NCI-H2107 (cell line): ENCODE measurements around the gene ADH1C.
"Not testable (repeated sequence)": the region's sequence is repeated elsewhere in the genome, so short reads cannot be mapped to it uniquely, and the experiment has no call there.

Experiments
- DNase-seq: peaks from one replicate; lab custom pipeline; 2025; lab: John Stamatoyannopoulos, UW

The ADH1C gene

GRCh38 chr4:99352602-99353537, at the start of gene ADH1C:
TSS of gene ADH1C (minus strand) at chr4:99352746. CDS start at chr4:99352675, 71 bp downstream.
- no peak for DNase-seq

- DNase-seq, result no peak
Observed at GRCh38 chr4:99400831-99401230, 48.3 kb upstream of the ADH1C start.

GRCh38 chr4:99399017-99399416, 46.5 kb upstream of the ADH1C start:
- no peak for DNase-seq

GRCh38 chr4:99395595-99396364, 43.2 kb upstream of the ADH1C start:
- no peak for DNase-seq

- no peak for DNase-seq
Observed at GRCh38 chr4:99394896-99395295, 42.4 kb upstream of the ADH1C start.

GRCh38 chr4:99390055-99390454, 37.5 kb upstream of the ADH1C start:
- DNase-seq, result no peak

- DNase-seq, result no peak
Observed at GRCh38 chr4:99389606-99390005, 37.1 kb upstream of the ADH1C start.

GRCh38 chr4:99383833-99384392, 31.4 kb upstream of the ADH1C start:
- no peak for DNase-seq

- no peak for DNase-seq
Observed at GRCh38 chr4:99383399-99383798, 30.9 kb upstream of the ADH1C start.

GRCh38 chr4:99382745-99383360, 30.3 kb upstream of the ADH1C start:
- no peak for DNase-seq

GRCh38 chr4:99381588-99382175, 29.1 kb upstream of the ADH1C start:
- DNase-seq, result no peak

- DNase-seq, result no peak
Observed at GRCh38 chr4:99379571-99379970, 27.0 kb upstream of the ADH1C start.

- no peak for DNase-seq
Observed at GRCh38 chr4:99378876-99379275, 26.3 kb upstream of the ADH1C start.

GRCh38 chr4:99377341-99377740, 24.8 kb upstream of the ADH1C start:
- DNase-seq, result not testable (repeated sequence)

GRCh38 chr4:99372464-99372863, 19.9 kb upstream of the ADH1C start:
- DNase-seq, result not testable (repeated sequence)

- DNase-seq, result not testable (repeated sequence)
Observed at GRCh38 chr4:99367817-99368216, 15.3 kb upstream of the ADH1C start.

GRCh38 chr4:99366491-99366890, 13.9 kb upstream of the ADH1C start:
- DNase-seq, result no peak

GRCh38 chr4:99362768-99363167, 10.2 kb upstream of the ADH1C start:
- no peak for DNase-seq

- DNase-seq, result no peak
Observed at GRCh38 chr4:99361899-99362275, 9.3 kb upstream of the ADH1C start.

GRCh38 chr4:99361268-99361898, 8.8 kb upstream of the ADH1C start:
- no peak for DNase-seq

- no peak for DNase-seq
Observed at GRCh38 chr4:99359480-99360204, 7.1 kb upstream of the ADH1C start.
